IMR-90 (cell line): ENCODE measurements around the gene GLCE. TPM values are rescaled to one million over a fixed set of nuclear protein-coding genes. Genes with fewer than 3 reads are reported as not detected.

Experiments used
- ATAC-seq: fragments of 200-7000 bp; cut with Tn5 transposase; 2 replicates; pipeline ENCODE4 v1.9.1; 2020; ENCODE audit warnings: low read depth, mild to moderate bottlenecking, moderate library complexity
- BruUV-seq: library from RNA; stranded (reverse); fragments of 400-500 nt; replicated peaks from 2 replicates; lab custom pipeline; 2021; lab: Mats Ljungman, UMichigan
- CTCF ChIA-PET: fragments of 300-600 bp; formaldehyde crosslinking; extraction: SDS; loops from one replicate; lab custom pipeline; 2021; ENCODE audit warnings: antibody characterized with exemption; lab: Yijun Ruan, JAX
- POLR2A ChIA-PET: fragments of 300-600 bp; sonication (Branson Sonifier 250); formaldehyde crosslinking; loops from one replicate; lab custom pipeline; 2022; ENCODE audit warnings: antibody characterized with exemption; ENCODE audit not compliant: unreplicated experiment; lab: Charles Lee
- DNase-seq: peaks from one replicate; pipeline ENCODE4 v3.0.0; 2013
- H2AFZ ChIP-seq: replicated peaks from 2 replicates; pipeline ENCODE3; 2013; ENCODE audit warnings: low read length, mild to moderate bottlenecking; ENCODE audit not compliant: poor library complexity
- H2AK5ac ChIP-seq: 2 replicates; pipeline ENCODE4 v1.6.1; 2013; ENCODE audit warnings: low read depth, low read length, inconsistent platforms
- H2AK9ac ChIP-seq: replicated peaks from 2 replicates; pipeline ENCODE3; 2013; ENCODE audit warnings: mild to moderate bottlenecking, low read depth, low read length, moderate library complexity; ENCODE audit not compliant: poor library complexity
- H2BK120ac ChIP-seq: 2 replicates; pipeline ENCODE4 v1.6.1; 2013; ENCODE audit warnings: low read depth, low read length, inconsistent platforms
- H2BK15ac ChIP-seq: 3 replicates; pipeline ENCODE4 v1.6.1; 2013; ENCODE audit warnings: low read depth, low read length, inconsistent platforms
- H2BK20ac ChIP-seq: 2 replicates; pipeline ENCODE4 v1.6.1; 2013; ENCODE audit warnings: low read depth, mild to moderate bottlenecking, inconsistent platforms, low read length, moderate library complexity
- H2BK5ac ChIP-seq: 2 replicates; pipeline ENCODE4 v1.6.1; 2013; ENCODE audit warnings: mild to moderate bottlenecking, low read depth, low read length, inconsistent platforms; ENCODE audit not compliant: poor library complexity, severe bottlenecking
- H3K14ac ChIP-seq: replicated peaks from 2 replicates; pipeline ENCODE4 v1.6.1; 2013; ENCODE audit warnings: low read depth, low read length, inconsistent platforms
- H3K18ac ChIP-seq: 2 replicates; pipeline ENCODE4 v1.6.1; 2013; ENCODE audit warnings: low read depth, low read length, control low read depth
- H3K23ac ChIP-seq: 2 replicates; pipeline ENCODE4 v1.6.1; 2013; ENCODE audit warnings: low read depth, low read length, inconsistent platforms
- H3K27ac ChIP-seq: 2 replicates; pipeline ENCODE4 v1.5.1; 2013; ENCODE audit warnings: mild to moderate bottlenecking, control low read depth, low read length; ENCODE audit not compliant: insufficient read depth
- H3K27me3 ChIP-seq: 2 replicates; pipeline ENCODE4 v1.6.1; 2013; ENCODE audit warnings: low read length; ENCODE audit not compliant: control insufficient read depth, insufficient read depth
- H3K36me3 ChIP-seq: 2 replicates; pipeline ENCODE4 v1.6.1; 2013; ENCODE audit warnings: low read length, mixed read lengths; ENCODE audit not compliant: control insufficient read depth, insufficient read depth
- H3K4ac ChIP-seq: 2 replicates; pipeline ENCODE4 v1.6.1; 2013; ENCODE audit warnings: low read depth, low read length, inconsistent platforms
- H3K4me1 ChIP-seq: 2 replicates; pipeline ENCODE4 v1.6.1; 2013; ENCODE audit warnings: low read length, mixed read lengths; ENCODE audit not compliant: control insufficient read depth, insufficient read depth
- H3K4me2 ChIP-seq: 2 replicates; pipeline ENCODE4 v1.6.1; 2013; ENCODE audit warnings: low read depth, mild to moderate bottlenecking, control low read depth, low read length, moderate library complexity
- H3K4me3 ChIP-seq: 2 replicates; pipeline ENCODE4 v1.5.1; 2013; ENCODE audit warnings: low read depth, mild to moderate bottlenecking, control low read depth, low read length, moderate library complexity; ENCODE audit not compliant: insufficient read depth
- H3K56ac ChIP-seq: 2 replicates; pipeline ENCODE4 v1.6.1; 2013; ENCODE audit warnings: low read length, inconsistent platforms; ENCODE audit not compliant: insufficient read depth; ENCODE audit errors: extremely low read depth
- H3K79me1 ChIP-seq, 2 experiments: 2 replicates each; pipeline ENCODE4 v1.6.1; 2013; ENCODE audit warnings: low read length in 2 of 2, inconsistent platforms in 1 of 2, low read depth in 1 of 2
- H3K9ac ChIP-seq: 2 replicates; pipeline ENCODE4 v1.6.1; 2013; ENCODE audit warnings: low read depth, low read length, control low read depth
- H3K9me1 ChIP-seq: 2 replicates; pipeline ENCODE4 v1.6.1; 2013; ENCODE audit warnings: low read length, inconsistent platforms; ENCODE audit not compliant: insufficient read depth
- H3K9me3 ChIP-seq: 2 replicates; pipeline ENCODE4 v1.6.1; 2013; ENCODE audit warnings: low read length; ENCODE audit not compliant: control insufficient read depth, insufficient read depth
- H4K20me1 ChIP-seq: 2 replicates; pipeline ENCODE4 v1.6.1; 2013; ENCODE audit warnings: low read length, inconsistent platforms; ENCODE audit not compliant: insufficient read depth
- H4K5ac ChIP-seq: 2 replicates; pipeline ENCODE4 v1.6.1; 2013; ENCODE audit warnings: mild to moderate bottlenecking, low read depth, low read length, control low read depth
- H4K8ac ChIP-seq, 2 experiments: 2 replicates each; pipeline ENCODE4 v1.6.1; 2013; ENCODE audit warnings: low read depth in 2 of 2, low read length in 2 of 2, control low read depth in 1 of 2, inconsistent platforms in 1 of 2
- H4K91ac ChIP-seq: 2 replicates; pipeline ENCODE4 v1.6.1; 2013; ENCODE audit warnings: low read depth, low read length, inconsistent platforms; ENCODE audit not compliant: insufficient read depth
- NFE2L2 ChIP-seq: fragments of 150-350 bp; IDR thresholded peaks from 2 replicates; pipeline ENCODE4 v1.6.1; 2016; ENCODE audit warnings: low read depth, mild to moderate bottlenecking, low read length
- POLR2A ChIP-seq: IDR thresholded peaks from 2 replicates; pipeline ENCODE4 v1.6.1; 2012; ENCODE audit warnings: mild to moderate bottlenecking, low read depth, low read length
- RAD21 ChIP-seq: IDR thresholded peaks from 2 replicates; pipeline ENCODE4 v1.6.1; 2012; ENCODE audit warnings: low read length, improper control_type of control experiment
- WGBS, 2 experiments: methylation state at CpG; one replicate each; pipeline versions ENCODE4 v1.1.5 to v1.1.7; 2013; ENCODE audit warnings: missing lambda C conversion rate in 2 of 2; ENCODE audit not compliant: insufficient read length in 1 of 2; ENCODE audit errors: extremely low coverage in 2 of 2; 5-methylcytosine and 5-hydroxymethylcytosine counted together
- dilution Hi-C: fragments of 300-500 bp; cut with HindIII; formaldehyde crosslinking; loops from one replicate; pipeline ENCODE4 v1.14.3; 2018; ENCODE audit warnings: low sequenced_read_pairs; ENCODE audit not compliant: unreplicated experiment
- in situ Hi-C: fragments of 300-500 bp; cut with MboI; formaldehyde crosslinking; loops from 3 replicates; pipeline ENCODE4 v1.14.3; 2019; ENCODE audit warnings: low sequenced_read_pairs, inconsistent platforms, mixed read lengths
- intact Hi-C: fragments of 100-400 bp; cut with micrococcal nuclease; formaldehyde crosslinking; loops from 2 replicates; pipeline ENCODE4 v1.10.0; 2022
- polyA plus RNA-seq, 3 experiments: library from polyadenylated mRNA; depleted of rRNA; stranded (reverse); fragments of >200 nt; gene quantifications; 2 replicates each; pipeline ENCODE4 v1.2.3, GENCODE V29; 2012; ENCODE audit warnings: low replicate concordance in 1 of 3
- total RNA-seq: library from RNA; depleted of rRNA; stranded (reverse); fragments of >200 nt; gene quantifications from 2 replicates; pipeline ENCODE4 v1.2.3, GENCODE V29; 2012

Gene GLCE
- total and polyA plus RNA-seq, 2 of the 4 experiments (the other 2 are of a cell fraction) = 15.3 to 29.6 TPM

- TF ChIP-seq RAD21 (no peak), NFE2L2 (no peak), POLR2A (no peak)
- Histone ChIP-seq H3K4me2 (no peak overlapping the region), H4K8ac (no peak overlapping the region), H3K4me1 (peaks cover 12% of the 10 kb centered on the region), H2AK9ac (no peak overlapping the region), H3K79me1 (no peaks in the 10 kb centered on the region), H3K9ac (no peak overlapping the region), H3K36me3 (no peaks in the 10 kb centered on the region), H2AFZ (no peak overlapping the region), H3K27me3 (peaks cover 35% of the 10 kb centered on the region), H4K20me1 (no peaks in the 10 kb centered on the region), H2BK120ac (no peak overlapping the region), H3K56ac (no peak overlapping the region), H3K9me1 (peaks cover 4% of the 10 kb centered on the region; the same call in 1 of the 2 replicates), H3K4me3 (no peak overlapping the region), H2BK5ac (no peak overlapping the region), H3K9me3 (peaks cover 2% of the 10 kb centered on the region; the same call in 1 of the 2 replicates), H3K18ac (no peak overlapping the region), H3K14ac (no peak overlapping the region), H2AK5ac (no peak overlapping the region), H3K27ac (no peak overlapping the region), H3K23ac (no peak overlapping the region), H3K4ac (no peak overlapping the region), H2BK15ac (no peak overlapping the region), H4K91ac (no peak overlapping the region), H4K5ac (no peak overlapping the region), H2BK20ac (no peak overlapping the region)
- ATAC-seq = no peak
- CTCF ChIA-PET = interaction anchor here (0.7 kb wide), 1 partner anchor 62 kb away, joined by 4 read pairs; no protein-coding TSS in a partner anchor
- no TSS peak for BruUV-seq
- in situ Hi-C loops = no loop called here
- no peak for DNase-seq
- dilution Hi-C loops = no loop called here
- intact Hi-C loops = no loop called here
- no CpG with 5 or more reads among the region's 5 CpGs for WGBS, 2 experiments
- POLR2A ChIA-PET = no interaction called here
These were observed 15.9 kb upstream of the GLCE start for GRCh38 chr15:69144530-69144929.
